Sigmoid colon (tissue), 3 donors: ENCODE measurements around the gene IL17RD.

Experiments used
- CTCF ChIP-seq, 4 experiments: fragments of 450-650 bp in 3 of 4; fragments of 200-600 bp in 1 of 4; IDR thresholded peaks; one replicate each; pipeline ENCODE4 v1.5.1; 2016 to 2019; ENCODE audit warnings: antibody characterized with exemption in 4 of 4, mild to moderate bottlenecking in 3 of 4, moderate library complexity in 2 of 4
- POLR2A ChIP-seq, 2 donors: fragments of 450-650 bp; IDR thresholded peaks; one replicate each; pipeline ENCODE4 v1.6.1; 2016; ENCODE audit warnings: antibody characterized with exemption in 2 of 2, mild to moderate bottlenecking in 2 of 2, moderate library complexity in 2 of 2

DNA sequence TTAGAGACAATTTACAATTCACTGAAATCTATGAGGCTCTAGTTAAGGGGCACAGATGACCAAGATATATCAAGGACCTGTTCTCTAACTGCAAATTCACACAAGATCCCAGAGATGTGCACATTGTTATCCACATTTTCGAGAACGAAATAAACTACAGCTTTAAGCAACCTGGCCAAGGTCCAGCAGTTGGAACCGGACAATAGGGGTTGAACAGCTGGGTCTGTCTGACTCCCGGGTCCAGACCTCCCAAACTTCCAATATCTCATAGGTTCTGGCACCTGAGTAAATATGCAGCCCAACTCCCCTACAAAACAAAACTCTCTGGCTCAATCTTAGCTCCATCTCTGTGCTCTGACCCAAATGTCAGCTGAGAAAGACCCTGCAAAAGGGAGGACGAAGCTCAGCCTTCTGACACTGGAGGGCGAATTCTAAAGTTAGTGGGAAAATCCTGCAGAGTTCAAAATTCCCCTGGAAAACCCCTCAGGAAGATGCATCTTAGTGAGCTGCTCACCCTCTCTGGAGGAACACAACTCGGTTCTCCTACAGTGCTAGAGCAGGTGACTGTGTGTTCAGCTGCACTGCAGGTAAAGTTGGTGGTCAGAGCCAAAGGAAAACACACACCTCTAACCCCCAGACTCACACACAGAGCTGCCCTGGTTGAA lies 118.9 kb downstream of the IL17RD start:
- TF ChIP-seq CTCF (IDR thresholded peaks at IDR 0.05): no peak
- TF ChIP-seq POLR2A (IDR thresholded peaks at IDR 0.05): no peak
